ENCODE data around the gene PEAK3. TPM values are rescaled to one million over a fixed set of nuclear protein-coding genes. Genes with fewer than 3 reads are reported as not detected.

PEAK3 gene
- polyA plus RNA-seq, 1 of the 3 experiments (the other 2 are of a cell fraction): not detected

DNA sequence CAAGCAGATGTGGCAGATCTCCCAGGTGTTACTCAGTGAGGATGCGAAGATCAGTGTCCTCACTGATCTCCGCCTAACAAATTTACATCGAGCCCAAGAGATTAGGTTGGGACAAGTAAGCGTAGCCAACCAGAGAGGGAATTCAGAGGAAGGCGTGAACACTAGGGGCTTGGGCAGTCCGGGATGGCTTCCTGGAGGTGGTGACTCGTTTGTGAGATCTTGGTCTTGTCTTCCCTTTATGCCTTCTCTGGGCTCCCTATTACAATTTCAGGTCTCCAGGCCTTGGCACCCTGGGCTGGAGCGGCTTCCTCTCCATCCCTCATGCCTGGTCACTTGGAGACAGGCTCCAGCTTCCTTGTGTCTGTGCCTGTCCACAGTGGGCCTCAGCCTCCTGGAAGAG, 39.2 kb downstream of the PEAK3 start:
- no peak overlapping the region for H3K4me3 ChIP-seq (ENCODE audit: low read depth in 2 of 2, low read length in 1 of 2)
- H3K9me3 ChIP-seq: no peaks in the 10 kb centered on the region
- H3K27ac ChIP-seq (ENCODE audit: low read depth in 2 of 2, low read length in 1 of 2): peak overlapping the region; percentile 13 to 81; a peak in 3 of 4 replicates
- H3K79me2 ChIP-seq (ENCODE audit: insufficient read depth): peaks cover 82% of the 10 kb centered on the region
- H3K4me1 ChIP-seq (ENCODE audit: control insufficient read depth in 1 of 2, insufficient read depth in 2 of 2, low read depth in 1 of 2, low read length in 1 of 2): peaks cover 25 to 76% of the 10 kb centered on the region in 2 experiments
- H3K36me3 ChIP-seq (replicated peaks in 1 of 2; ENCODE audit: control insufficient read depth in 1 of 2, insufficient read depth in 2 of 2, low read length in 1 of 2): peaks cover 34 to 43% of the 10 kb centered on the region in 2 experiments
- H3K9ac ChIP-seq: no peak overlapping the region
- no peaks in the 10 kb centered on the region for H3K27me3 ChIP-seq (ENCODE audit: insufficient read depth)
- TF ChIP-seq ELF1 (IDR thresholded peaks at IDR 0.05): no peak
- TF ChIP-seq MEF2A (IDR thresholded peaks at IDR 0.05; ENCODE audit: borderline replicate concordance, low read depth): no peak
- no peak for TF ChIP-seq CHD2 (IDR thresholded peaks at IDR 0.05; ENCODE audit: low read length, partially characterized antibody)
- TF ChIP-seq, protein P1, sequence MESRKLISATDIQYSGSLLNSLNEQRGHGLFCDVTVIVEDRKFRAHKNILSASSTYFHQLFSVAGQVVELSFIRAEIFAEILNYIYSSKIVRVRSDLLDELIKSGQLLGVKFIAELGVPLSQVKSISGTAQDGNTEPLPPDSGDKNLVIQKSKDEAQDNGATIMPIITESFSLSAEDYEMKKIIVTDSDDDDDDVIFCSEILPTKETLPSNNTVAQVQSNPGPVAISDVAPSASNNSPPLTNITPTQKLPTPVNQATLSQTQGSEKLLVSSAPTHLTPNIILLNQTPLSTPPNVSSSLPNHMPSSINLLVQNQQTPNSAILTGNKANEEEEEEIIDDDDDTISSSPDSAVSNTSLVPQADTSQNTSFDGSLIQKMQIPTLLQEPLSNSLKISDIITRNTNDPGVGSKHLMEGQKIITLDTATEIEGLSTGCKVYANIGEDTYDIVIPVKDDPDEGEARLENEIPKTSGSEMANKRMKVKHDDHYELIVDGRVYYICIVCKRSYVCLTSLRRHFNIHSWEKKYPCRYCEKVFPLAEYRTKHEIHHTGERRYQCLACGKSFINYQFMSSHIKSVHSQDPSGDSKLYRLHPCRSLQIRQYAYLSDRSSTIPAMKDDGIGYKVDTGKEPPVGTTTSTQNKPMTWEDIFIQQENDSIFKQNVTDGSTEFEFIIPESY (IDR thresholded peaks at IDR 0.05; ENCODE audit: borderline replicate concordance, low read depth): no peak
- TF ChIP-seq FOXJ3 (CRISPR knock-in tag; IDR thresholded peaks at IDR 0.05): no peak
- no peak for TF ChIP-seq FOXM1 (IDR thresholded peaks at IDR 0.05; ENCODE audit: low read depth)
- no peak for TF ChIP-seq MXI1 (IDR thresholded peaks at IDR 0.05; ENCODE audit: low read depth, low read length)
- no peak for TF ChIP-seq EP300 (IDR thresholded peaks at IDR 0.05; ENCODE audit: borderline replicate concordance in 1 of 2, low read depth in 1 of 2, low read length in 1 of 2)
- TF ChIP-seq, protein P2, sequence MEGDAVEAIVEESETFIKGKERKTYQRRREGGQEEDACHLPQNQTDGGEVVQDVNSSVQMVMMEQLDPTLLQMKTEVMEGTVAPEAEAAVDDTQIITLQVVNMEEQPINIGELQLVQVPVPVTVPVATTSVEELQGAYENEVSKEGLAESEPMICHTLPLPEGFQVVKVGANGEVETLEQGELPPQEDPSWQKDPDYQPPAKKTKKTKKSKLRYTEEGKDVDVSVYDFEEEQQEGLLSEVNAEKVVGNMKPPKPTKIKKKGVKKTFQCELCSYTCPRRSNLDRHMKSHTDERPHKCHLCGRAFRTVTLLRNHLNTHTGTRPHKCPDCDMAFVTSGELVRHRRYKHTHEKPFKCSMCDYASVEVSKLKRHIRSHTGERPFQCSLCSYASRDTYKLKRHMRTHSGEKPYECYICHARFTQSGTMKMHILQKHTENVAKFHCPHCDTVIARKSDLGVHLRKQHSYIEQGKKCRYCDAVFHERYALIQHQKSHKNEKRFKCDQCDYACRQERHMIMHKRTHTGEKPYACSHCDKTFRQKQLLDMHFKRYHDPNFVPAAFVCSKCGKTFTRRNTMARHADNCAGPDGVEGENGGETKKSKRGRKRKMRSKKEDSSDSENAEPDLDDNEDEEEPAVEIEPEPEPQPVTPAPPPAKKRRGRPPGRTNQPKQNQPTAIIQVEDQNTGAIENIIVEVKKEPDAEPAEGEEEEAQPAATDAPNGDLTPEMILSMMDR (IDR thresholded peaks at IDR 0.05): no peak
- no peak for TF ChIP-seq GABPA (IDR thresholded peaks at IDR 0.05; ENCODE audit: low read depth)
- peaks cover 14% of the 10 kb centered on the region for H3F3A ChIP-seq (replicated peaks; ENCODE audit: insufficient read depth)
- POLR2A ChIA-PET: interaction anchor here (0.8 to 3.3 kb wide), 5 partner anchors 12 to 73 kb away, joined by 3 to 33 read pairs (median 5); partner anchors contain the start of gene JSRP1
- peaks cover 83% of the 10 kb centered on the region for H4K20me1 ChIP-seq (ENCODE audit: insufficient read depth)
- CTCF ChIA-PET: interaction anchor here (0.6 to 10.4 kb wide), 16 partner anchors 9 to 156 kb away, joined by 3 to 121 read pairs (median 7); partner anchors contain the start of genes AP3D1, JSRP1 and LINGO3
- no peak overlapping the region for H2AFZ ChIP-seq (ENCODE audit: low read depth)
- no peak for DNase-seq
- WGBS (ENCODE audit: low lambda C conversion rate): 85% methylated on average over 8 of the region's 8 CpGs
- H3K4me2 ChIP-seq: no peak overlapping the region
- no peaks in the 10 kb centered on the region for H3K9me2 ChIP-seq

DNA sequence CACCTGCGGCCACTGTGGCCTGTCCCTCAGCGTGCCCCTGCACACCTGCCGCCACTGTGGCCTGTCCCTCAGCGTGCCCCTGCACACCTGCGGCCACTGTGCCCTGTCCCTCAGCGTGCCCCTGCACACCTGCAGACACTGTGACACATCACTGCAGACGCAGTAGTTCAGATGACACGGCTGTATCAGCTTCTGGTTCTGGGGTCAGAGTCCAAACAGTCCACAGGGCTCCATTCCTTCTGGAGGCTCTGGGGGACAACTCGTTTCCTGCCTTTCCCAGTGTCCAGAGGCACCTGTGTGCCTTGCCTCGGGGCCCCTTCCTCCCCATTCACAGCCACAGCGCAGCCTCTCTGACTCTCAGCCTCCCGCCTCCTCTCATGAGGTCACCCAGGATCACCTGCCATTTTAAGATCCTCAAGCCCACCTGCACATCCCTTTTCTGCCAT, 39.9 kb downstream of the PEAK3 start:
- H3K4me1 ChIP-seq (ENCODE audit: control insufficient read depth in 1 of 2, insufficient read depth in 2 of 2, low read depth in 1 of 2, low read length in 1 of 2): peaks cover 25 to 77% of the 10 kb centered on the region in 2 experiments
- no peak overlapping the region for H3K9ac ChIP-seq
- peaks cover 89% of the 10 kb centered on the region for H3K79me2 ChIP-seq (ENCODE audit: insufficient read depth)
- H3K27ac ChIP-seq (ENCODE audit: low read depth in 2 of 2, low read length in 1 of 2): peak overlapping the region in 1 of 2 experiments; percentile 81; a peak in 2 of 4 replicates
- H3K4me2 ChIP-seq: no peak overlapping the region
- no peak for DNase-seq
- H3K9me2 ChIP-seq: no peaks in the 10 kb centered on the region
- H3K27me3 ChIP-seq (ENCODE audit: insufficient read depth): no peaks in the 10 kb centered on the region
- no peak overlapping the region for H2AFZ ChIP-seq (ENCODE audit: low read depth)
- H3K9me3 ChIP-seq: no peaks in the 10 kb centered on the region
- H3F3A ChIP-seq (replicated peaks; ENCODE audit: insufficient read depth): peaks cover 14% of the 10 kb centered on the region
- CTCF ChIA-PET: interaction anchor here (0.6 to 10.4 kb wide), 8 partner anchors 14 to 730 kb away, joined by 3 to 121 read pairs (median 6); partner anchors contain the start of gene JSRP1
- WGBS (ENCODE audit: low lambda C conversion rate): 85% methylated on average over 5 of the region's 12 CpGs
- H3K4me3 ChIP-seq (ENCODE audit: low read depth in 2 of 2, low read length in 1 of 2): no peak overlapping the region
- H3K36me3 ChIP-seq (replicated peaks in 1 of 2; ENCODE audit: control insufficient read depth in 1 of 2, insufficient read depth in 2 of 2, low read length in 1 of 2): peaks cover 37 to 38% of the 10 kb centered on the region in 2 experiments
- POLR2A ChIA-PET: interaction anchor here (1.4 kb wide), 1 partner anchor 28 kb away, joined by 8 read pairs; no protein-coding TSS in a partner anchor
- H4K20me1 ChIP-seq (ENCODE audit: insufficient read depth): peaks cover 85% of the 10 kb centered on the region
- TF ChIP-seq REST (IDR thresholded peaks at IDR 0.05; ENCODE audit: low read depth, low read length) (no peak), NFIC (IDR thresholded peaks at IDR 0.05; ENCODE audit: borderline replicate concordance) (no peak), GATA2 (CRISPR knock-in tag; IDR thresholded peaks at IDR 0.05) (no peak), MEF2A (IDR thresholded peaks at IDR 0.05; ENCODE audit: borderline replicate concordance, low read depth) (no peak), MXI1 (IDR thresholded peaks at IDR 0.05; ENCODE audit: low read depth, low read length) (no peak), EZH2phosphoT487 (IDR thresholded peaks at IDR 0.05; ENCODE audit: borderline replicate concordance, low read depth) (no peak), TAF1 (IDR thresholded peaks at IDR 0.05; ENCODE audit: borderline replicate concordance, low read depth, low read length) (no peak)
- TF ChIP-seq, protein P3, sequence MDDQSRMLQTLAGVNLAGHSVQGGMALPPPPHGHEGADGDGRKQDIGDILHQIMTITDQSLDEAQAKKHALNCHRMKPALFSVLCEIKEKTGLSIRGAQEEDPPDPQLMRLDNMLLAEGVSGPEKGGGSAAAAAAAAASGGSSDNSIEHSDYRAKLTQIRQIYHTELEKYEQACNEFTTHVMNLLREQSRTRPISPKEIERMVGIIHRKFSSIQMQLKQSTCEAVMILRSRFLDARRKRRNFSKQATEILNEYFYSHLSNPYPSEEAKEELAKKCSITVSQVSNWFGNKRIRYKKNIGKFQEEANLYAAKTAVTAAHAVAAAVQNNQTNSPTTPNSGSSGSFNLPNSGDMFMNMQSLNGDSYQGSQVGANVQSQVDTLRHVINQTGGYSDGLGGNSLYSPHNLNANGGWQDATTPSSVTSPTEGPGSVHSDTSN (IDR thresholded peaks at IDR 0.05): no peak
- TF ChIP-seq, protein P4, sequence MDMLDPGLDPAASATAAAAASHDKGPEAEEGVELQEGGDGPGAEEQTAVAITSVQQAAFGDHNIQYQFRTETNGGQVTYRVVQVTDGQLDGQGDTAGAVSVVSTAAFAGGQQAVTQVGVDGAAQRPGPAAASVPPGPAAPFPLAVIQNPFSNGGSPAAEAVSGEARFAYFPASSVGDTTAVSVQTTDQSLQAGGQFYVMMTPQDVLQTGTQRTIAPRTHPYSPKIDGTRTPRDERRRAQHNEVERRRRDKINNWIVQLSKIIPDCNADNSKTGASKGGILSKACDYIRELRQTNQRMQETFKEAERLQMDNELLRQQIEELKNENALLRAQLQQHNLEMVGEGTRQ (IDR thresholded peaks at IDR 0.05; ENCODE audit: borderline replicate concordance, low read depth, low read length): no peak

Data from SK-N-SH (cell line).